ENCODE results near the gene PRKG2. TPM values are rescaled to one million over a fixed set of nuclear protein-coding genes. Genes with fewer than 3 reads are reported as not detected.

PRKG2 gene
- total RNA-seq, 1 experiment from 2014 or later, result 1.9 TPM

DNA sequence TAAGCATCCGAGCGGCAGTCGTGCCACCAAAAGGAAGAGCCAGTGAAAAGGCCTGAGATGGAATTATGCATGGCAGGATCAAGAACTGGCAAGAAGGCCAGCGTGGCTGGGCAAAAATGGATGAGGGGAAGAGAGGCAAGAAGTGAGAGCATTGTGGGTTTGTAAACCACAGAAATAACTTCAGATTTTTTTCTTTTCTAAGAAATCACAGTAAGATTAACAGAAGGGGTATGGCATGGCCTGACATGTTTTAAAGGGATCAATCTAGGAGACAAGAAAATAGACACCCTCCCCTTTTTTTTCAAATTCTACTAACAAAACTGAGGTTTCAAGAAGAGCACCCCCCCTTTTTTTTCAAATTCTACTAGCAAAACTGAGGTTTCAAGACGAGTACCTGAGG, 102.0 kb downstream of the PRKG2 start:
- Histone ChIP-seq H2BK120ac (ENCODE audit: low read depth, low read length, poor library complexity, severe bottlenecking) (no peak overlapping the region), H3K79me2 (ENCODE audit: insufficient read depth, low read length) (no peaks in the 10 kb centered on the region), H3K23ac (ENCODE audit: insufficient read length, low read depth, low read length) (no peak overlapping the region), H3K56ac (ENCODE audit: insufficient read length, low read depth, low read length) (no peak overlapping the region), H4K91ac (ENCODE audit: insufficient read length, low read depth, low read length) (no peak overlapping the region), H3K9ac (ENCODE audit: extremely low read depth, insufficient read length, low read length) (no peak overlapping the region), H3K4me1 (ENCODE audit: insufficient read depth, low read length) (no peaks in the 10 kb centered on the region), H3K14ac (ENCODE audit: insufficient read depth, low read length) (no peak overlapping the region), H2AK5ac (ENCODE audit: insufficient read length, low read length) (no peak overlapping the region), H2AFZ (ENCODE audit: low read length) (no peak overlapping the region), H3K23me2 (ENCODE audit: insufficient read length, low read depth, low read length, poor library complexity, severe bottlenecking) (no peaks in the 10 kb centered on the region), H3K4ac (ENCODE audit: low read depth, low read length) (no peak overlapping the region), H2BK20ac (ENCODE audit: low read depth, low read length, poor library complexity, severe bottlenecking) (no peak overlapping the region), H4K8ac (replicated peaks; ENCODE audit: insufficient read length, low read depth, low read length) (no peak overlapping the region), H2BK12ac (ENCODE audit: insufficient read length, low read depth, low read length) (no peak overlapping the region), H4K20me1 (ENCODE audit: control insufficient read depth, insufficient read depth, insufficient read length) (no peaks in the 10 kb centered on the region), H3K18ac (ENCODE audit: insufficient read length, low read depth, low read length) (no peak overlapping the region), H3K79me1 (ENCODE audit: insufficient read depth, low read depth, low read length, poor library complexity, severe bottlenecking) (no peaks in the 10 kb centered on the region), H3T11ph (ENCODE audit: low read length) (no peak overlapping the region), H3K4me2 (ENCODE audit: insufficient read depth, insufficient read length, low read length) (no peak overlapping the region), H3K27ac (ENCODE audit: insufficient read length, low read depth, low read length) (no peak overlapping the region), H2BK15ac (ENCODE audit: low read depth, low read length) (no peak overlapping the region), H3K9me3 (ENCODE audit: control insufficient read depth, low read depth, low read length) (no peaks in the 10 kb centered on the region), H4K5ac (ENCODE audit: insufficient read length, low read depth, low read length) (no peak overlapping the region), H2BK5ac (ENCODE audit: insufficient read length, low read length) (no peak overlapping the region), H3K27me3 (ENCODE audit: insufficient read depth, low read length) (no peaks in the 10 kb centered on the region)
- Mint-ChIP-seq H3K27me3 (ENCODE audit: low read depth) (no peaks in the 10 kb centered on the region), H3K4me3 (no peak overlapping the region), H3K27ac (no peak overlapping the region), H3K4me1 (no peaks in the 10 kb centered on the region; a peak in 1 of 4 replicates), H3K36me3 (ENCODE audit: insufficient read depth in 1 of 3, low read depth in 3 of 3) (no peaks in the 10 kb centered on the region), H3K9me3 (no peaks in the 10 kb centered on the region)
- DNase-seq, result no peak
- TF ChIP-seq CTCF (conservative IDR thresholded peaks at IDR 0.05), result no peak
- WGBS (ENCODE audit: extremely low coverage, insufficient read length, low lambda C conversion rate), result no CpG with 5 or more reads among the region's 5 CpGs

All from H9 (cell line).